Measurements from ENCODE around the gene IDH1. TPM values are rescaled to one million over a fixed set of nuclear protein-coding genes. Genes with fewer than 3 reads are reported as not detected.
"Not testable (repeated sequence)": the region's sequence is repeated elsewhere in the genome, so short reads cannot be mapped to it uniquely, and the experiment has no call there.

IDH1 gene
- total RNA-seq, 1 donor from 2014 or later = 149 TPM

DNA sequence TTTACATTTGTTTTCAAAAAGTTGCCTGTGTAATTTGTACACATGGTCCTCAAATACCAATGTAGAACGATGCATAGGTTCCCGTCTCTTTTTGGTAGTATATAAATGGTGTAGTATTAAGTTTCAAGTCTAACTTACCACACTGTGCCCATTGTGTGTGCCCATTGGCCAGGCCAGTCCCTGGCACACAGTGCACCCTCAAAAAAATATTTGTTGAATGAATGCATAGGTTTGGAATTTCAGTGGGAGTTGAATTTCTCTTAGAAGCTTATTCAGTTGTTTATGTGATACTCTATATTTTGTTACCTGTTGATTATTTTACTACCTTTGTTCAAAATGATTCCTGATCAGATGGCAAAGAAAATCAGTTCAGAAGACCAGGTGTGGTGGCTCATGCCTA, 30.1 kb downstream of the IDH1 start:
- no peak for TF ChIP-seq CTCF (conservative IDR thresholded peaks at IDR 0.05)
- H3K9me3 Mint-ChIP-seq = peaks cover 11% of the 10 kb centered on the region
- no peak for DNase-seq (ENCODE audit: extremely low spot score, unreplicated experiment)

DNA sequence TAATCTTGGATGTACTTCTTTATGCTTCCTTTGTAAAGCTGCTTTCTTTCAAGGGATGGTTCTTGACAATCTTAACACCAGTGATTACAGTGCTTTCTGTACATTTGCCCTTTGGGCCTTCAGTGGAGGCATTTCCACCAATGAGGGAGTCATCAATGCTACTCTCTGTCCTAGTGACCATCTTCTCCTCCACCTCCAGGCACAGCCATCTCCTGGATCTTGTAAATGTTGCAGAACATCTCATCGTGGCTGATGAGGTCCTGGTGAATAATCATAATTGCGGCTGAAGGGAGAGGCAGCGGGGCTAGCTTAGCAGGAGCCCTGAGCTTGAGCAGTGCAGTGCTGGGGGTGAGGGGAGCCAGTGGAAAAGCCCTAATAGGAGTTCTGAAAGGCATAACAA, 32.5 kb downstream of the IDH1 start:
- Mint-ChIP-seq H3K4me1 (ENCODE audit: unreplicated experiment) (no peaks in the 10 kb centered on the region), H3K4me3 (no peak overlapping the region), H3K9me3 (peaks cover 12% of the 10 kb centered on the region), H3K36me3 (no peaks in the 10 kb centered on the region), H3K27me3 (no peaks in the 10 kb centered on the region), H3K27ac (no peak overlapping the region)
- DNase-seq (ENCODE audit: extremely low spot score, unreplicated experiment) = no peak
- no peak for TF ChIP-seq CTCF (conservative IDR thresholded peaks at IDR 0.05)

More for the DNA sequence above, 30.1 kb downstream of the IDH1 start:
- H3K27me3 Mint-ChIP-seq = no peaks in the 10 kb centered on the region
- no peaks in the 10 kb centered on the region for H3K36me3 Mint-ChIP-seq
- H3K4me3 Mint-ChIP-seq = no peak overlapping the region
- no peaks in the 10 kb centered on the region for H3K4me1 Mint-ChIP-seq (ENCODE audit: unreplicated experiment)
- H3K27ac Mint-ChIP-seq = no peak overlapping the region

GRCh38 chr2:208221873-208222272, 33.0 kb downstream of the IDH1 start:
- not testable (repeated sequence) for H3K4me1 Mint-ChIP-seq (ENCODE audit: unreplicated experiment); DNase-seq (ENCODE audit: extremely low spot score, unreplicated experiment); H3K4me3 Mint-ChIP-seq; H3K36me3 Mint-ChIP-seq; H3K27ac Mint-ChIP-seq; H3K27me3 Mint-ChIP-seq
- H3K9me3 Mint-ChIP-seq = peaks cover 12% of the 10 kb centered on the region

GRCh38 chr2:208210688-208211451, 44.0 kb downstream of the IDH1 start:
- no peak for TF ChIP-seq CTCF (conservative IDR thresholded peaks at IDR 0.05)
- H3K27ac Mint-ChIP-seq = no peak overlapping the region
- no peak overlapping the region for H3K4me3 Mint-ChIP-seq
- DNase-seq (ENCODE audit: extremely low spot score, unreplicated experiment) = no peak
- H3K36me3 Mint-ChIP-seq = no peaks in the 10 kb centered on the region
- H3K27me3 Mint-ChIP-seq = no peaks in the 10 kb centered on the region
- peaks cover 9% of the 10 kb centered on the region for H3K4me1 Mint-ChIP-seq (ENCODE audit: unreplicated experiment)
- H3K9me3 Mint-ChIP-seq = no peaks in the 10 kb centered on the region

- no peaks in the 10 kb centered on the region for H3K36me3 Mint-ChIP-seq
- no peak overlapping the region for H3K27ac Mint-ChIP-seq
Measured at GRCh38 chr2:208208335-208209085, 46.4 kb downstream of the IDH1 start.

More at GRCh38 chr2:208208335-208209085, 46.4 kb downstream of the IDH1 start:
- peaks cover 8% of the 10 kb centered on the region for H3K4me1 Mint-ChIP-seq (ENCODE audit: unreplicated experiment)
- no peak for DNase-seq (ENCODE audit: extremely low spot score, unreplicated experiment)
- H3K4me3 Mint-ChIP-seq = no peak overlapping the region
- H3K9me3 Mint-ChIP-seq = no peaks in the 10 kb centered on the region
- no peak for TF ChIP-seq CTCF (conservative IDR thresholded peaks at IDR 0.05)
- H3K27me3 Mint-ChIP-seq = no peaks in the 10 kb centered on the region

All from type B pancreatic cell (in vitro differentiated cells).